Esophagus squamous epithelium (tissue), 5 donors: ENCODE data around the gene SYNRG. TPM values are rescaled to one million over a fixed set of nuclear protein-coding genes. Genes with fewer than 3 reads are reported as not detected.

Source experiments
- DNase-seq: peaks from one replicate; lab custom pipeline; 2025; lab: John Stamatoyannopoulos, UW
- H3K27ac ChIP-seq, 4 donors: fragments of 200-600 bp; sonication (generic); one replicate each; pipeline ENCODE4 v1.5.1; 2016 to 2019; ENCODE audit warnings: mild to moderate bottlenecking in 1 of 4
- H3K27me3 ChIP-seq, 4 donors: fragments of 200-600 bp; sonication (generic); 1 replicate in 3 of 4; 2 replicates in 1 of 4; pipeline versions ENCODE4 v1.5.1 to v1.6.0; 2017 to 2021; ENCODE audit warnings: antibody characterized with exemption in 1 of 4
- H3K36me3 ChIP-seq, 3 donors: fragments of 200-600 bp; sonication (generic); one replicate each; pipeline ENCODE4 v1.5.1; 2016 to 2019
- H3K4me1 ChIP-seq, 3 donors: fragments of 200-600 bp; sonication (generic); one replicate each; pipeline ENCODE4 v1.5.1; 2017 to 2019
- H3K4me3 ChIP-seq, 4 donors: fragments of 200-600 bp; sonication (generic); 1 replicate in 3 of 4; 2 replicates in 1 of 4; pipeline ENCODE4 v1.5.1; 2016 to 2019; ENCODE audit warnings: mild to moderate bottlenecking in 2 of 4, moderate library complexity in 1 of 4
- H3K9me3 ChIP-seq, 3 donors: fragments of 200-600 bp; sonication (generic); one replicate each; pipeline ENCODE4 v1.5.1; 2016 to 2019
- POLR2A ChIP-seq, 4 donors: fragments of 450-650 bp; IDR thresholded peaks; one replicate each; pipeline ENCODE4 v1.6.1; 2017; ENCODE audit warnings: antibody characterized with exemption in 4 of 4, mild to moderate bottlenecking in 4 of 4, moderate library complexity in 3 of 4
- WGBS, 2 donors: methylation state at CpG; one replicate each; pipeline ENCODE4 v1.1.5; 2018; 5-methylcytosine and 5-hydroxymethylcytosine counted together
- intact Hi-C: fragments of 100-400 bp; cut with DNase I; formaldehyde crosslinking; loops from one replicate; pipeline ENCODE4 v1.15.0; 2022
- total RNA-seq, 4 donors: library from RNA; depleted of rRNA; stranded (reverse); fragments of >200 nt; gene quantifications; one replicate each; pipeline ENCODE4 v1.1.0, GENCODE V29; 2016
- TF ChIP-seq, protein P1 (sequence below), 6 experiments: fragments of 450-650 bp in 4 of 6; fragments of 200-600 bp in 2 of 6; sonication (generic) in 2 of 6; IDR thresholded peaks; one replicate each; pipeline ENCODE4 v1.5.1; 2016 to 2019; ENCODE audit warnings: antibody characterized with exemption in 6 of 6, mild to moderate bottlenecking in 4 of 6, moderate library complexity in 4 of 6
- donor health status: DM: yes; HTN: yes; CAD: no.

Gene SYNRG
- total RNA-seq, 4 donors from 2014 or later, result 16.5 to 24.2 (median 21.3) TPM

- Histone ChIP-seq H3K27ac (no peak overlapping the region), H3K4me3 (no peak overlapping the region), H3K9me3 (no peaks in the 10 kb centered on the region), H3K4me1 (no peaks in the 10 kb centered on the region), H3K27me3 (no peaks in the 10 kb centered on the region), H3K36me3 (peaks cover 5 to 85% (median 31%) of the 10 kb centered on the region in 3 donors)
- DNase-seq, result no peak
- WGBS, 2 donors, result 82 to 95% methylated on average over 3 of the region's 3 CpGs
- intact Hi-C loops, result no loop called here
- TF ChIP-seq, protein P1, sequence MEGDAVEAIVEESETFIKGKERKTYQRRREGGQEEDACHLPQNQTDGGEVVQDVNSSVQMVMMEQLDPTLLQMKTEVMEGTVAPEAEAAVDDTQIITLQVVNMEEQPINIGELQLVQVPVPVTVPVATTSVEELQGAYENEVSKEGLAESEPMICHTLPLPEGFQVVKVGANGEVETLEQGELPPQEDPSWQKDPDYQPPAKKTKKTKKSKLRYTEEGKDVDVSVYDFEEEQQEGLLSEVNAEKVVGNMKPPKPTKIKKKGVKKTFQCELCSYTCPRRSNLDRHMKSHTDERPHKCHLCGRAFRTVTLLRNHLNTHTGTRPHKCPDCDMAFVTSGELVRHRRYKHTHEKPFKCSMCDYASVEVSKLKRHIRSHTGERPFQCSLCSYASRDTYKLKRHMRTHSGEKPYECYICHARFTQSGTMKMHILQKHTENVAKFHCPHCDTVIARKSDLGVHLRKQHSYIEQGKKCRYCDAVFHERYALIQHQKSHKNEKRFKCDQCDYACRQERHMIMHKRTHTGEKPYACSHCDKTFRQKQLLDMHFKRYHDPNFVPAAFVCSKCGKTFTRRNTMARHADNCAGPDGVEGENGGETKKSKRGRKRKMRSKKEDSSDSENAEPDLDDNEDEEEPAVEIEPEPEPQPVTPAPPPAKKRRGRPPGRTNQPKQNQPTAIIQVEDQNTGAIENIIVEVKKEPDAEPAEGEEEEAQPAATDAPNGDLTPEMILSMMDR (IDR thresholded peaks at IDR 0.05), result no peak
- no peak for TF ChIP-seq POLR2A (IDR thresholded peaks at IDR 0.05)
Observed at GRCh38 chr17:37564252-37564651, 45.0 kb downstream of the SYNRG start.

- no peak overlapping the region for H3K4me3 ChIP-seq
- WGBS, 2 donors, result 80 to 92% methylated on average over 5 of the region's 5 CpGs
- H3K27ac ChIP-seq, result no peak overlapping the region
- H3K9me3 ChIP-seq, result no peaks in the 10 kb centered on the region
- H3K4me1 ChIP-seq, result no peaks in the 10 kb centered on the region
- TF ChIP-seq POLR2A (IDR thresholded peaks at IDR 0.05), result no peak
- TF ChIP-seq, protein P1 (IDR thresholded peaks at IDR 0.05), result no peak
- DNase-seq, result no peak
- H3K36me3 ChIP-seq, result peaks cover 0 to 85% (median 31%) of the 10 kb centered on the region in 3 donors
- intact Hi-C loops, result no loop called here
- no peaks in the 10 kb centered on the region for H3K27me3 ChIP-seq
Observed at GRCh38 chr17:37562016-37562745, 47.0 kb downstream of the SYNRG start.

- no peaks in the 10 kb centered on the region for H3K4me1 ChIP-seq
- intact Hi-C loops, result no loop called here
- 93 to 97% methylated on average over 2 of the region's 2 CpGs for WGBS, 2 donors
- H3K4me3 ChIP-seq, result no peak overlapping the region
- no peak for TF ChIP-seq POLR2A (IDR thresholded peaks at IDR 0.05)
- TF ChIP-seq, protein P1 (IDR thresholded peaks at IDR 0.05), result no peak
- no peak for DNase-seq
- no peaks in the 10 kb centered on the region for H3K9me3 ChIP-seq
- peaks cover 0 to 93% (median 29%) of the 10 kb centered on the region in 3 donors for H3K36me3 ChIP-seq
- H3K27ac ChIP-seq, result no peak overlapping the region
- H3K27me3 ChIP-seq, result no peaks in the 10 kb centered on the region
Observed at GRCh38 chr17:37558299-37558698, 50.9 kb downstream of the SYNRG start.

GRCh38 chr17:37557482-37557881, 51.7 kb downstream of the SYNRG start:
- Histone ChIP-seq H3K4me1 (peaks cover 0 to 1% (median 0%) of the 10 kb centered on the region in 3 donors), H3K9me3 (no peaks in the 10 kb centered on the region), H3K27me3 (no peaks in the 10 kb centered on the region), H3K4me3 (no peak overlapping the region), H3K36me3 (peaks cover 0 to 97% (median 29%) of the 10 kb centered on the region in 3 donors), H3K27ac (no peak overlapping the region)
- no peak for DNase-seq
- WGBS, 2 donors, result 91 to 100% methylated on average over 2 of the region's 2 CpGs
- no peak for TF ChIP-seq POLR2A (IDR thresholded peaks at IDR 0.05)
- TF ChIP-seq, protein P1 (IDR thresholded peaks at IDR 0.05), result no peak
- intact Hi-C loops, result no loop called here

DNA sequence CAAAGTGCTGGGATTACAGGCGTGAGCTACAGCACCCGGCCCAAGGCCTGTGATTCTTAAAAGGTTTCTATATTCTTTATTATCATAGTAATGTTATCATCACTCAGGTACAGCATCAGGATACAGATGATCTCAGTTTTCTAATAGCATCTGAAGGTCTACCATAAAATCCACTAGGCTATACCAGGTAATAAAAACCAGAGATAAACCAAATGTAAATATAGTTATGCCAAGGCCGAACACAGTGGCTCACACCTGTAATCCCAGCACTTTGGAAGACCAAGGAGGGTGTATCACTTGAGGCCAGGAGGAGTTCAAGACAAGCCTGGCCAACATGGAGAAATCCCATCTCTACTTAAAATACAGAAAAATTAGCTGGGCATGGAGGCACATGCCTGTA, 53.8 kb downstream of the SYNRG start:
- H3K27me3 ChIP-seq, result no peaks in the 10 kb centered on the region
- peaks cover 0 to 21% (median 3%) of the 10 kb centered on the region in 3 donors for H3K4me1 ChIP-seq
- intact Hi-C loops, result no loop called here
- DNase-seq, result no peak
- peaks cover 0 to 83% (median 19%) of the 10 kb centered on the region in 3 donors for H3K36me3 ChIP-seq
- no peak for TF ChIP-seq POLR2A (IDR thresholded peaks at IDR 0.05)
- TF ChIP-seq, protein P1 (IDR thresholded peaks at IDR 0.05), result no peak
- H3K9me3 ChIP-seq, result no peaks in the 10 kb centered on the region
- WGBS, 2 donors, result 94 to 95% methylated on average over 3 of the region's 3 CpGs
- H3K27ac ChIP-seq, result no peak overlapping the region
- H3K4me3 ChIP-seq, result no peak overlapping the region
